Measurements from ENCODE around the gene DEFB118. TPM values are rescaled to one million over a fixed set of nuclear protein-coding genes. Genes with fewer than 3 reads are reported as not detected.
"Not testable (repeated sequence)": the region's sequence is repeated elsewhere in the genome, so short reads cannot be mapped to it uniquely, and the experiment has no call there.

Gene DEFB118, protein sequence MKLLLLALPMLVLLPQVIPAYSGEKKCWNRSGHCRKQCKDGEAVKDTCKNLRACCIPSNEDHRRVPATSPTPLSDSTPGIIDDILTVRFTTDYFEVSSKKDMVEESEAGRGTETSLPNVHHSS
- total RNA-seq: not detected
- long read RNA-seq: 0 reads

GRCh38 chr20:31368301-31368700, at the start of gene DEFB118:
Gene DEFB118 (plus strand): TSS chr20:31368601. CDS start chr20:31368651, 50 bp downstream.
- H3K4me1 ChIP-seq: no peaks in the 10 kb centered on the region
- H3K36me3 ChIP-seq: no peaks in the 10 kb centered on the region
- ATAC-seq: no peak
- intact Hi-C loops (cut with DNase I): no loop called here
- no peak within 1 kb of the TSS for H3K27ac ChIP-seq
- TF ChIP-seq, protein P1, sequence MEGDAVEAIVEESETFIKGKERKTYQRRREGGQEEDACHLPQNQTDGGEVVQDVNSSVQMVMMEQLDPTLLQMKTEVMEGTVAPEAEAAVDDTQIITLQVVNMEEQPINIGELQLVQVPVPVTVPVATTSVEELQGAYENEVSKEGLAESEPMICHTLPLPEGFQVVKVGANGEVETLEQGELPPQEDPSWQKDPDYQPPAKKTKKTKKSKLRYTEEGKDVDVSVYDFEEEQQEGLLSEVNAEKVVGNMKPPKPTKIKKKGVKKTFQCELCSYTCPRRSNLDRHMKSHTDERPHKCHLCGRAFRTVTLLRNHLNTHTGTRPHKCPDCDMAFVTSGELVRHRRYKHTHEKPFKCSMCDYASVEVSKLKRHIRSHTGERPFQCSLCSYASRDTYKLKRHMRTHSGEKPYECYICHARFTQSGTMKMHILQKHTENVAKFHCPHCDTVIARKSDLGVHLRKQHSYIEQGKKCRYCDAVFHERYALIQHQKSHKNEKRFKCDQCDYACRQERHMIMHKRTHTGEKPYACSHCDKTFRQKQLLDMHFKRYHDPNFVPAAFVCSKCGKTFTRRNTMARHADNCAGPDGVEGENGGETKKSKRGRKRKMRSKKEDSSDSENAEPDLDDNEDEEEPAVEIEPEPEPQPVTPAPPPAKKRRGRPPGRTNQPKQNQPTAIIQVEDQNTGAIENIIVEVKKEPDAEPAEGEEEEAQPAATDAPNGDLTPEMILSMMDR (IDR thresholded peaks at IDR 0.05): no peak
- no peaks in the 10 kb centered on the region for H3K9me3 ChIP-seq
- no peak for DNase-seq
- no peak within 1 kb of the TSS for H3K4me3 ChIP-seq
- no peaks in the 10 kb centered on the region for H3K27me3 ChIP-seq

GRCh38 chr20:31322504-31322903, 45.9 kb upstream of the DEFB118 start:
- H3K36me3 ChIP-seq: no peaks in the 10 kb centered on the region
- H3K9me3 ChIP-seq: peaks cover 7% of the 10 kb centered on the region
- no peak overlapping the region for H3K4me3 ChIP-seq
- DNase-seq (no peak), ATAC-seq (no peak)
- intact Hi-C loops (cut with DNase I): no loop called here
- TF ChIP-seq, protein P1 (IDR thresholded peaks at IDR 0.05): no peak
- no peak overlapping the region for H3K27ac ChIP-seq
- no peaks in the 10 kb centered on the region for H3K4me1 ChIP-seq
- H3K27me3 ChIP-seq: no peaks in the 10 kb centered on the region

DNA sequence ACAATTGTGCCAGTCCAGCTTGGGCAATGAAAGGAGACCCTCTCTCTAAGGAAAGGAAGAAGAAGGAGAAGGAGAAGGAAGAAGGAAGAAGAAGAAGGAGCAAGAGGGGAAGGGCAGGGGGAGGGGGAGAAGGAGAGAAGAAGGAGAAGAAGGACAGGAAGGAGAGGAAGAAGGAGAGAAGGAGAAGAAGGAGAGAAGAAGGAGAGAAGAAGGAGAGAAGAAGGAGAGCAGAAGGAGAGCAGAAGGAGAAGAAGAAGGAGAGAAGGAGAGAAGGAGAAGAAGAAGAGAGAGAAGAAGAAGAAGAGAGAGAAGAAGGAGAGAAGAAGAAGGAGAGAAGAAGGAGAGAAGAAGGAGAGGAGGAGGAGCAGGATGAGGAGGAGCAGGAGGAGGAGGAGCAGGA, 37.5 kb upstream of the DEFB118 start:
- ATAC-seq: no peak
- no peaks in the 10 kb centered on the region for H3K4me1 ChIP-seq
- no peaks in the 10 kb centered on the region for H3K27me3 ChIP-seq
- TF ChIP-seq, protein P1 (IDR thresholded peaks at IDR 0.05): no peak
- peaks cover 9% of the 10 kb centered on the region for H3K9me3 ChIP-seq
- DNase-seq: no peak
- H3K4me3 ChIP-seq: no peak overlapping the region
- H3K27ac ChIP-seq: no peak overlapping the region
- no peaks in the 10 kb centered on the region for H3K36me3 ChIP-seq
- intact Hi-C loops (cut with DNase I): no loop called here

DNA sequence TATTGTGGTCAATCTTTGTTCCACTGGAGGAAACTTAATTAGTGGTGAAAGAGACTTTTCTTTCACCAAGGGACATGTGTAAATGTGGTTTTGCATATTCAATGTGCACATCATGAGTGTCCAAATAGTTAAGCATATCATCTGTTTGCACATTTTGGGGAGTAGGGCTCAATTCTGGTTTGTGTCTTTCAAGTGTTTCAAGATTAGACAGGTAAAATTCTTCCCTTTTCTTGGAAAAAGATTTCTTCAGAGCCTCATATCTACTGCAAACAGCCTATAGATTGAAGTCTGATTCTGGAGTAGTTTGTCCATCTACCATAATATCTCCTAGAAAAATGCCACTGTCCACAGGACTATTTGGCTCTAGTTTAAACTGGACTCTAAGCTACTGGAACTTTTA, 26.9 kb upstream of the DEFB118 start:
- TF ChIP-seq, protein P1 (IDR thresholded peaks at IDR 0.05): no peak
- H3K27ac ChIP-seq: no peak overlapping the region
- no peak overlapping the region for H3K4me3 ChIP-seq
- no peaks in the 10 kb centered on the region for H3K36me3 ChIP-seq
- no peak for DNase-seq
- H3K4me1 ChIP-seq: no peaks in the 10 kb centered on the region
- intact Hi-C loops (cut with DNase I): no loop called here
- no peaks in the 10 kb centered on the region for H3K9me3 ChIP-seq
- no peak for ATAC-seq
- H3K27me3 ChIP-seq: no peaks in the 10 kb centered on the region

DNA sequence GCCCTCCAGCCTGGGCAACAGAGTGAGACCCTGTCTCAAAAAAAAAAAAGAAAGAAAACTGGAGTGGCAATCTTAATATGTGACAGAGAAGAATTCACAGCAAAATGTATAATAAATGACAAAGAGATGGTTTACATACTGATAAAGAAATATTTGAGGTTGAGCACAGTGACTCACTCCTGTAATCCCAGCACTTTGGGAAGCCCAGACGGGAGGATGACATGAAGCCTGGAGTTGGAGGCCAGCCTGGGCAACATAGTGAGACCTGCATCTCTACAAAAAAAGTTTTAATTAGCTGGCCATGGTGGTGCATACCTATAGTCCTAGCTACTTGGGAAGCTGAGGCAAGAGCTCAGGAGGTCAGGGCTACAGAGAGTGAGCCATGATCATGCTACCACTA, 12.4 kb upstream of the DEFB118 start:
- Histone ChIP-seq H3K9me3 (no peaks in the 10 kb centered on the region), H3K27ac (no peak overlapping the region), H3K36me3 (no peaks in the 10 kb centered on the region), H3K27me3 (no peaks in the 10 kb centered on the region), H3K4me1 (no peaks in the 10 kb centered on the region), H3K4me3 (no peak overlapping the region)
- DNase-seq (no peak), ATAC-seq (no peak)
- intact Hi-C loops (cut with DNase I): no loop called here
- TF ChIP-seq, protein P1 (IDR thresholded peaks at IDR 0.05): no peak

- H3K9me3 ChIP-seq: no peaks in the 10 kb centered on the region
- intact Hi-C loops (cut with DNase I): no loop called here
- H3K36me3 ChIP-seq: no peaks in the 10 kb centered on the region
- TF ChIP-seq, protein P1 (IDR thresholded peaks at IDR 0.05): no peak
- H3K27me3 ChIP-seq: no peaks in the 10 kb centered on the region
- no peak for DNase-seq
- H3K4me1 ChIP-seq: no peaks in the 10 kb centered on the region
- no peak overlapping the region for H3K27ac ChIP-seq
- no peak overlapping the region for H3K4me3 ChIP-seq
- ATAC-seq: no peak
Observed at GRCh38 chr20:31363295-31363694, 5.1 kb upstream of the DEFB118 start.

GRCh38 chr20:31364272-31364671, 4.1 kb upstream of the DEFB118 start:
- intact Hi-C loops (cut with DNase I); ATAC-seq: not testable (repeated sequence)

More at GRCh38 chr20:31364272-31364671, 4.1 kb upstream of the DEFB118 start:
- not testable (repeated sequence) for H3K9me3 ChIP-seq, H3K4me1 ChIP-seq, H3K27me3 ChIP-seq, H3K36me3 ChIP-seq, DNase-seq, H3K4me3 ChIP-seq, H3K27ac ChIP-seq
